ENCODE measurements around the gene SENP7.
A peak's percentile ranks its signal among the peaks of the same experiment; 100 is the strongest.
"Not testable (repeated sequence)": the region's sequence is repeated elsewhere in the genome, so short reads cannot be mapped to it uniquely, and the experiment has no call there.

Gene SENP7

GRCh38 chr3:101325393-101326134 lies 187.4 kb downstream of the SENP7 start:
- no peak for DNase-seq (ENCODE audit: low spot score)

GRCh38 chr3:101320475-101320874 lies 192.5 kb downstream of the SENP7 start, which contains the start of gene IMPG2:
Gene IMPG2 (minus strand): TSS chr3:101320575. CDS start chr3:101320372, 203 bp downstream.
- DNase-seq (ENCODE audit: low spot score) = no peak

- no peak for DNase-seq (ENCODE audit: low spot score)
Measured at GRCh38 chr3:101319531-101319930, 193.5 kb downstream of the SENP7 start.

DNA sequence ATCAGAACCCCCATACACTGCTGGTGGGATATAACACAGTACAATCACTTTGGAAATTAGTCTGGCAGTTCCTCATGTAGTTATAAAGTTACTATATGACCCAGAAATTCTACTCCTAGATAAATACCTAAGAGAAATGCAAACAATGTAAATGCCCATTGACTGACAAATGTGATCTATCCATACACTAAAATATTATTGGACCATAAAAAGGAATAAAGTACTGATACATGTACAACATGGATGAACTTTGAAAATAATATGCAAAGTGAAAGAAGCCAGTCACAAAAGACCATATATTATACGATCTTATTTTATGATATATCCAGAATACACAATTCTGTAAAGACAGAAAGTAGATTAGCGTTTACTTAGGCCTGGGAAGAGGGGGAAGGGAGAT lies 200.5 kb downstream of the SENP7 start:
- no peak for DNase-seq (ENCODE audit: low spot score)

- no peak for DNase-seq (ENCODE audit: low spot score)
Measured at GRCh38 chr3:101311676-101312075, 201.3 kb downstream of the SENP7 start.

GRCh38 chr3:101310978-101311375 lies 202.0 kb downstream of the SENP7 start:
- DNase-seq (ENCODE audit: low spot score) = no peak

- not testable (repeated sequence) for DNase-seq (ENCODE audit: low spot score)
Measured at GRCh38 chr3:101308147-101308772, 204.8 kb downstream of the SENP7 start.

DNA sequence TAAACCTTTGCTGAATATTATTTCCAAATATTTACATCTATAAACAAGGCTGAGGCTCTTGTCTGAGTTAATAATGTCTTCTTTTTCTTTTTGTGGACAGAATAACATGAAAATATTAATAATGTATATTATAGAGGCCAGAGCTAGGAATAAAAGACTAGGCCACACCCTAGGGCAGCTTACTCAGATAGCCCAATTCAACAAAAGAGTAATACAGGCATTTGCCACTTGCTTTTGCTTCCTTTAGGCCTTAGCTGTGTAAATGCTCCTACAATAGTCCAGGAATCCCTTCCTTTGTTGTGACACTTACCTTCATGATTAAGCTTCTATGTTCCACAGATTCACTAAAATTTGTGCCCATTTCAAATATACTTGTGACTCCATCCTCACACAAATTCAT lies 209.2 kb downstream of the SENP7 start:
- no peak for DNase-seq (ENCODE audit: low spot score)

DNA sequence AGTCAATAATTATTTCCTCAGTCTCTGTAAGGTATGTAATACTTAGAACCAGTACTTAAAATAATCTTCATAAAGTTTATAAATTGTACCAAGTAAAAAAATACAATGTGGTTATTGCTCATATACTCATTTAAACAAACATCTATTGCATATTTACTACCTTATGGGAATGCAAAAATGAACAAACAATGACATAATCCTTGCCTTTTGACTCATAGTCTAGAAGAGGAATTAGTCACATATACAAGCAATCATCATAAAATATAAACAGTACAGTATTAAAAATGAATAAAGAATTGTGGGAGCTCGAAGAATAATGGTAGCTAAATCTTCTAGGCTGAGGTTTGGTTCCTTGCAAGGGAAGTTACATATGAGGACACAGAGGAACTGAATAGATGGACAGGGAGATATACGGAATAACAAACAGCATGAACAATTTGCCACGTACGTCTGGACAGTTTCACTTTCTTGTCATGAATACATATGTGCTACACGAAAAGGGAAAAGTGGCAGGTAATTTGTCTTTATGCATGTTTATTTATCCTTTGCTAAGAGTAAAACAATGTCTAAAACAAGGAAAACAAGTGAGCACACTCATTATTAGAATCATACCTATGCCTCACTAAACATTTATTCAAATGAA lies 209.8 kb downstream of the SENP7 start:
- DNase-seq (ENCODE audit: low spot score) = no peak

DNA sequence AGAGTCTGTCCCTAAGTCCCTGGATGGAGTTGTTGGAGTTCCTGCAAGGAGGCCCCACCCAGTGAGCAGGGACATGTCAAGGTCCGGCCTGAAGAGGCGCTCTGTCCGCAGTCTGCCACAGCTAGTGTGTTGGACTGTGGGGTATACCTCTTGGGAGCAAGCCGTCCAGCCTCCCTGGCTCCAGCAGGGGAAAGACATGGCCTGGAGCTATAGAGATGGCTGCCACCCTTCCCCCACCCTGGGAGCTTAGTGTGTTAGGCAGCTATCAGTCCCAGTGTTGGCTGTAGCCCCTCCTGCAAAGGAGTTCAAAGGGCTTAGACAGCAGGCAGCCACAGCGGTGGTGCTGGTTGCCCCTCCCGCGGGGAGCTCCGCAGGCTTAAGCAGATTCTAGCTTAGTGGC lies 212.9 kb downstream of the SENP7 start:
- no peak for DNase-seq (ENCODE audit: low spot score)

DNA sequence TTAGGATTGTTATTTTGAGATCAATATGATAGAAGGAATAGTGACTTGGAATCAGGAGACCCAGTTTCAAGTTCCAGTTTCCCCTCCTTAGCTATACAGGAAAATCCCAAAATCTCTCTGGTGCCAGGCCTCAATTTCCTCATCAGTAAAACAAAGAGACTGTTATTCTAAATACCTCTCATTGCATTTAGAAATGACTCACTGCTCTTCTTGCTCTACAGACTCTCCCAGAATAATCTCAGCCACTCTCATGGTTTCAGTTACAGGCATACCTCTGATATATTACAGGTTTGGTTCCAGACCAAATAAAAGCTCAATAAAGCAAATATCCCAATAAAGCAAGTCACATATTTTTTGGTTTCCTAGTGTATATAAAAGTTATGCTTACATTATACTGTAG lies 221.0 kb downstream of the SENP7 start:
- DNase-seq (ENCODE audit: low spot score) = peak; percentile 22

DNA sequence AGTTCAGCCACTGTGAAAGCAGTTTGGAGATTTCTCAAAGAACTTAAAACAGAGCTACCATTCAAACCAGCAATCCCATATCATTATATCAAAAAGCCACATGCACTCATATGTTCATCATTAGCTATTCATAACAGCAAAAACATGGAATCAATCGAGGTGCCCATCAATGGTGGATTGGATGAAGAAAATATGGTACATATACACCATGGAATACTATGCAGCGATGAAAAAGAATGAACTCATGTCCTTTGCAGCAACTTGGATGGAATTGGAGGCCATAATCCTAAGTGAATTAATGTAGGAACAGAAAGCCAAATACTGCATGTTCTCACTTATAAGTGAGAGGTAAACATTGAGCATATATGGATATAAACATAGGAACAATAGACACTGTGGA lies 224.7 kb downstream of the SENP7 start:
- no peak for DNase-seq (ENCODE audit: low spot score)

DNA sequence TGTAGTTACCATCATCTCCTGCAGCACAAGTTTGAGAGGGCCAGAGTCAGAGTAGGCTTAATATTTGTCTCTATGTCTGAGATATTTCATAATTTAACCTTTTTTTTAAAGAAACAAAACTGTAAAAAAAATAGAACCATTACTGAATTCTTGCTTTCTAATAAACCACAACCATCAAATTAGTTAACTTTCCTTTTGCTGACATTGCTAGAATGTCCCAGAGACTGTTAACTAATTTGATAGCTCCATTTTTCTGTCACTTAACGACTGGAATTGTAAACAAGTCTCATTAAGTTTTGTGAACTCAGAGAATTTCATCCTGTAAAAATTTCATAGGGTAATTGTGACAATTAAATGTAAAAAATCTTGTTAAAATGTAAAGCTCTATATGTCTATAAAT lies 228.3 kb downstream of the SENP7 start:
- DNase-seq (ENCODE audit: low spot score) = no peak

DNA sequence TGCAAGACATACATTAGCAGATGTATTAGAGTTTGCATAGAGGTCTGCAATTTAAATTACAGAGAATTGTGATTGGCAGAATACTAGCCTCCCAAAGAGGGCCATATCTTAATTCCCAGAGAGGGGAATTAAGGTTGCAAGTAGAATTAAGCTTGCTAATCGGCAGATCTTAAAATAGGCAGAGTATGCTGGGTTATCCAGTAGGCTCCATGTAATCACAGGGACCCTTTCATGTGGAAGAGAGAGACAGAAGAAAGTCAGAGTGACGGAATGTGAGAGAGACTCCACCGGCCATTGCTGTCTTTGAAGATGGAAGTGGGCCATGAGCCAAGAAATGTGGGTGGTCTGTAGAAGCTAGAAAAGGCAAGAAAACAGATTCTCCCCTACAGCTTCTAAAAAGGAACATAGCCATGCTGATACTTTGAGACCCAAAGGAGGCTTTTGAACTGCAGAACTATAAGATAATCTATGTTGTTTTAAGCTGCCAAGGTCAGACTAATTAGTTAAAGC lies 231.4 kb downstream of the SENP7 start:
- DNase-seq (ENCODE audit: low spot score) = no peak

DNA sequence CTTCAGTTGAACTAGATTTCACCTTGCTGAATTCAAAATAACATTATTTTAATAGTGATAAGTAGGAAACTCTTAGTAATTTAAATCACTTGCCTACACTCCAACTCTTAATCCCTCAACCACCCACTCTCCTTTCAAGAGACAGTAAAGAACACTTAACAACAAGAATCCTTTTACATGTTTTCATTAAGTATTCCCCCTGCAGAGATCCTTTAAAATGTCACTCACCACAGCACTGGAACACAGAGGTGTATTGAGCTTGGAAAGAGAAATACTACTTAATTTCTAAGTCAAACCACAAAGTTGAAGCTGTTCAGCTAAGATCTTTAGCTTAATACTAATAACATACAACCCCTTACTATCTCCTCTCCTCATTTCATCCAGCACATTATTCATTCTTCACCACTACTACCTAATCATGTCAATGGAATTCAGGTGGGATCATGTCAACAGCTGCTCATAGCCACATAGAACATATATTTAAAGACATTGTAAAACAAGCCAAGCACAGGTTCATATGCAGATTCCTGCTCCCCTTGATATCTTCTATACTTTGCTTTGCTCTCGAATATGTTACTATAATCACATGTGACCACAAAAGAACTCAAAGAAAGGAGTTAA lies 233.1 kb downstream of the SENP7 start:
- peak; percentile 54 for DNase-seq (ENCODE audit: low spot score)

GRCh38 chr3:101279162-101279561 lies 233.8 kb downstream of the SENP7 start:
- peak; percentile 58 for DNase-seq (ENCODE audit: low spot score)

GRCh38 chr3:101278727-101279126 lies 234.3 kb downstream of the SENP7 start:
- no peak for DNase-seq (ENCODE audit: low spot score)
